ENCODE results near the gene STX18. TPM values are rescaled to one million over a fixed set of nuclear protein-coding genes. Genes with fewer than 3 reads are reported as not detected.
A peak's percentile ranks its signal among the peaks of the same experiment; 100 is the strongest.
"Not testable (repeated sequence)": the region's sequence is repeated elsewhere in the genome, so short reads cannot be mapped to it uniquely, and the experiment has no call there.

The STX18 gene
- total RNA-seq, 1 donor from 2014 or later, result 20.4 TPM

DNA sequence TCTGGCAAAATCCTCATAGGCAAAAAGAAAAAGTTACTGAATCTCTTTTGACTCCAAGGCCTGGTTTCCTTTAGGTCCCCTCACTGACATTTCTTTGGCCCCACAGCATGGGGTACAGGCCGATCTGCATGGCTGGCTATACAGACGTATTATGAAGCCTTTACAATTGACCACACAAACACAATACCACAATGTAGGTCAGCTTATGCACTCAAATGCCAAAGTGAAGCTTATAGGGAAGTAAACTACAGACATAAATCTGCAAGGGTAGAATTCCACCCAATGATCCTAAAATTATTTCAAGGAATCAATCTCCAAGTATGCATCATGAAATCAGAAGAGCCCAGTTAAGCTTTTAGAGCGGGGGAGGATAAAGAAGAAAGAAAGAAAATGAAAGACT, 20.7 kb downstream of the STX18 start:
- no peak for DNase-seq (ENCODE audit: extremely low spot score in 2 of 2)
- TF ChIP-seq POLR2AphosphoS5 (IDR thresholded peaks at IDR 0.05; ENCODE audit: insufficient read depth in 1 of 2, low read depth in 1 of 2), result no peak
- no peak for TF ChIP-seq POLR2A (IDR thresholded peaks at IDR 0.05)
- TF ChIP-seq CTCF (IDR thresholded peaks at IDR 0.05), result no peak
- Histone ChIP-seq H3K27me3 (no peaks in the 10 kb centered on the region), H3K4me3 (no peak overlapping the region), H3K4me1 (peaks cover 30% of the 10 kb centered on the region), H3K36me3 (no peaks in the 10 kb centered on the region), H3K9me3 (no peaks in the 10 kb centered on the region), H3K27ac (peak overlapping the region; percentile 60)
- intact Hi-C loops (cut with DNase I), result no loop called here

GRCh38 chr4:4519297-4519894, 22.5 kb downstream of the STX18 start:
- Histone ChIP-seq H3K4me3 (peak overlapping the region in 1 of 2 donors; percentile 16), H3K27me3 (no peaks in the 10 kb centered on the region), H3K9me3 (no peaks in the 10 kb centered on the region), H3K27ac (peak overlapping the region; percentile 60), H3K4me1 (peaks cover 26% of the 10 kb centered on the region), H3K36me3 (no peaks in the 10 kb centered on the region)
- intact Hi-C loops (cut with DNase I), result no loop called here
- DNase-seq (ENCODE audit: extremely low spot score in 2 of 2), result no peak
- TF ChIP-seq POLR2A (IDR thresholded peaks at IDR 0.05) (no peak), CTCF (IDR thresholded peaks at IDR 0.05) (peak in 1 of 3 experiments; percentile 52)

DNA sequence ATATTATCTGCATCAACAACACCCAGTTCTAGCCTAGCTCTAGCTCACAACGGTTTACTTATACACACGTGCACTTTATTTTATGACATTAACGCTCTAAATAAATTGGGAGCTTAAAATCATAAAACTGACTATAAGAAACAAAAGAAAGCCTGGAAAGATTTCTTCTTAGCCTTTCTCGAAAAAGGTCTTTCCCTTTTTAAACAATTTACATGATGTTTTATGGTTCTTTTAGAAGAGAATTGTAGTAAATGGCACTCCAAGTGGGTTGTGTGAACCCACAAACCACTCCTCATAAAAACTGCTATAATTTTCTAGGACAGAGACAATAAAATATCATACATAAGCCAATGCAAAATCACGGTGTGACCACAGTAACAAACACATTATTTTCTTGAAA, 23.1 kb downstream of the STX18 start:
- Histone ChIP-seq H3K4me3 (no peak overlapping the region), H3K27me3 (no peaks in the 10 kb centered on the region), H3K27ac (peak overlapping the region; percentile 60), H3K4me1 (peaks cover 26% of the 10 kb centered on the region), H3K9me3 (no peaks in the 10 kb centered on the region), H3K36me3 (no peaks in the 10 kb centered on the region)
- DNase-seq (ENCODE audit: extremely low spot score in 2 of 2), result no peak
- intact Hi-C loops (cut with DNase I), result no loop called here
- TF ChIP-seq POLR2A (IDR thresholded peaks at IDR 0.05), result no peak
- TF ChIP-seq CTCF (IDR thresholded peaks at IDR 0.05), result no peak
- TF ChIP-seq POLR2AphosphoS5 (IDR thresholded peaks at IDR 0.05; ENCODE audit: insufficient read depth in 1 of 2, low read depth in 1 of 2), result no peak

DNA sequence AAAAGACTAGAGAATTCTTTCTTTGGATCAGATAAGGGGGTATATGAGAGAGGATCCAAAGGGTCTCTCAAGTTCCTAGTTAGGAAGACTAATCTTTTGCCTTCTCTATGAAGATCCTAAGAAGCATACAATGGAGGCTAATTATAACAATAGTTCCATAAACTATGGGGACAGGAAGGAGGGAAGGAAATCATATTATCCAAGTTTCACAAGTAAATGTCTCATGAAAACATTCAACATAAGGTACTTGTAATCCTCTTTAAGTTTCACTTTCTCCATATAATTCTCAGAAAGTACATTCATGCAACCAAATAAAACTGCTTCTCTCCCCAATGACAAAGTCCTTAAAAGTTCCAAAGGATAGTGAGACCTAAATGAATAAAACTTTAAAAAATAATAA, 27.1 kb downstream of the STX18 start:
- no peak for TF ChIP-seq POLR2AphosphoS5 (IDR thresholded peaks at IDR 0.05; ENCODE audit: insufficient read depth in 1 of 2, low read depth in 1 of 2)
- TF ChIP-seq CTCF (IDR thresholded peaks at IDR 0.05), result no peak
- no peak for TF ChIP-seq POLR2A (IDR thresholded peaks at IDR 0.05)
- Histone ChIP-seq H3K4me1 (peaks cover 21% of the 10 kb centered on the region), H3K36me3 (no peaks in the 10 kb centered on the region), H3K4me3 (no peak overlapping the region), H3K27ac (no peak overlapping the region), H3K9me3 (no peaks in the 10 kb centered on the region), H3K27me3 (no peaks in the 10 kb centered on the region)
- DNase-seq (ENCODE audit: extremely low spot score in 2 of 2), result no peak
- intact Hi-C loops (cut with DNase I), result no loop called here

GRCh38 chr4:4512282-4512681, 29.6 kb downstream of the STX18 start:
- H3K27me3 ChIP-seq, result no peaks in the 10 kb centered on the region
- H3K4me1 ChIP-seq, result peaks cover 6% of the 10 kb centered on the region
- no peak overlapping the region for H3K4me3 ChIP-seq
- H3K27ac ChIP-seq, result no peak overlapping the region
- no peaks in the 10 kb centered on the region for H3K9me3 ChIP-seq
- no peak for DNase-seq (ENCODE audit: extremely low spot score in 2 of 2)
- TF ChIP-seq POLR2A (IDR thresholded peaks at IDR 0.05) (no peak), POLR2AphosphoS5 (IDR thresholded peaks at IDR 0.05; ENCODE audit: insufficient read depth in 1 of 2, low read depth in 1 of 2) (no peak), CTCF (IDR thresholded peaks at IDR 0.05) (no peak)
- intact Hi-C loops (cut with DNase I), result no loop called here
- H3K36me3 ChIP-seq, result no peaks in the 10 kb centered on the region

GRCh38 chr4:4510641-4511040, 31.2 kb downstream of the STX18 start:
- H3K4me3 ChIP-seq; H3K27ac ChIP-seq; H3K36me3 ChIP-seq; H3K27me3 ChIP-seq; intact Hi-C loops (cut with DNase I); H3K9me3 ChIP-seq; DNase-seq (ENCODE audit: extremely low spot score in 2 of 2): not testable (repeated sequence)
- peaks cover 13% of the 10 kb centered on the region for H3K4me1 ChIP-seq
